GM18868 (cell line): ENCODE results near the gene IL13RA1.
"Not testable (repeated sequence)": the region's sequence is repeated elsewhere in the genome, so short reads cannot be mapped to it uniquely, and the experiment has no call there.

Experiments
- ATAC-seq: cut with Tn5 transposase; IDR thresholded peaks from one replicate; pipeline ENCODE4 v1.9.1; 2021; ENCODE audit warnings: mild to moderate bottlenecking, moderate library complexity; ENCODE audit not compliant: unreplicated experiment

IL13RA1 gene

GRCh38 chrX:118726887-118727685, at the start of gene IL13RA1:
Gene IL13RA1, plus strand, starts transcription at chrX:118727606. Its CDS starts 33 bp downstream, at chrX:118727639.
- peak; percentile 48 for ATAC-seq

GRCh38 chrX:118679290-118679689, 48.1 kb upstream of the IL13RA1 start:
- ATAC-seq, result no peak

- no peak for ATAC-seq
Observed at GRCh38 chrX:118682258-118683014, 45.0 kb upstream of the IL13RA1 start.

- no peak for ATAC-seq
Observed at GRCh38 chrX:118685393-118685792, 42.0 kb upstream of the IL13RA1 start.

- no peak for ATAC-seq
Observed at GRCh38 chrX:118688935-118689334, 38.5 kb upstream of the IL13RA1 start.

- ATAC-seq, result no peak
Observed at GRCh38 chrX:118693843-118694242, 33.6 kb upstream of the IL13RA1 start.

GRCh38 chrX:118694638-118695037, 32.8 kb upstream of the IL13RA1 start:
- ATAC-seq, result no peak

- peak; percentile 66 for ATAC-seq
Observed at GRCh38 chrX:118698516-118699170, 28.8 kb upstream of the IL13RA1 start.

- ATAC-seq, result no peak
Observed at GRCh38 chrX:118702741-118703140, 24.7 kb upstream of the IL13RA1 start.

- ATAC-seq, result no peak
Observed at GRCh38 chrX:118706681-118707080, 20.7 kb upstream of the IL13RA1 start.

GRCh38 chrX:118714521-118714920, 12.9 kb upstream of the IL13RA1 start:
- no peak for ATAC-seq

- not testable (repeated sequence) for ATAC-seq
Observed at GRCh38 chrX:118715917-118716316, 11.5 kb upstream of the IL13RA1 start.

- ATAC-seq, result not testable (repeated sequence)
Observed at GRCh38 chrX:118716833-118717232, 10.6 kb upstream of the IL13RA1 start.

- peak; percentile 64 for ATAC-seq
Observed at GRCh38 chrX:118717678-118718391, 9.6 kb upstream of the IL13RA1 start.

GRCh38 chrX:118718737-118719136, 8.7 kb upstream of the IL13RA1 start:
- ATAC-seq, result peak; percentile 57

GRCh38 chrX:118720058-118720707, 7.2 kb upstream of the IL13RA1 start:
- ATAC-seq, result no peak

GRCh38 chrX:118723376-118723775, 4.0 kb upstream of the IL13RA1 start:
- ATAC-seq, result no peak

- peak; percentile 37 for ATAC-seq
Observed at GRCh38 chrX:118724365-118724764, 3.0 kb upstream of the IL13RA1 start.

- no peak for ATAC-seq
Observed at GRCh38 chrX:118724775-118725174, 2.6 kb upstream of the IL13RA1 start.

GRCh38 chrX:118726396-118726795, 1.0 kb upstream of the IL13RA1 start:
- no peak for ATAC-seq
